ENCODE results near the gene LYPLA2.

LYPLA2 gene

DNA sequence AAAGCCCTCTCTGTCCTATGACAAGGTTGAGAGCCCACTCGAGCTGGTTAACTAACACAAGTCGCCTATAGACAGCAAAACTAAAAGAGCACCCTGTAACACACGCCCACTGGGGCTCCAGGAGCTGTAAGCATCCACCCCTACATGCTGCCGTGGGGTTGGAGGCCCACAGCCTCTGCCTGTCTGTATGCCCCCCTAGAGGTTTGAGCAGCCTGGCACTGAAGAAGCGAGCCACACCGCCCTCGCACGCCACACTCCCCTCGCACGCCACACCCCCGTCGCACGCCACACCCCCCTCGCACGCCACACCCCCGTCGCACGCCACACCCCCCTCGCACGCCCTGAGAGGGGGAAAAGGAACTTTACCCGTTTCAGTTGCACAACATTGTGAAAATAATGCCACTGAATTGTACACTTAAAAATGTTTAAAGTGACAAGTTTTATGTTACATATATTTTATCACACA is 47.5 kb downstream of the LYPLA2 start:
- peak; percentile 81 for DNase-seq

DNA sequence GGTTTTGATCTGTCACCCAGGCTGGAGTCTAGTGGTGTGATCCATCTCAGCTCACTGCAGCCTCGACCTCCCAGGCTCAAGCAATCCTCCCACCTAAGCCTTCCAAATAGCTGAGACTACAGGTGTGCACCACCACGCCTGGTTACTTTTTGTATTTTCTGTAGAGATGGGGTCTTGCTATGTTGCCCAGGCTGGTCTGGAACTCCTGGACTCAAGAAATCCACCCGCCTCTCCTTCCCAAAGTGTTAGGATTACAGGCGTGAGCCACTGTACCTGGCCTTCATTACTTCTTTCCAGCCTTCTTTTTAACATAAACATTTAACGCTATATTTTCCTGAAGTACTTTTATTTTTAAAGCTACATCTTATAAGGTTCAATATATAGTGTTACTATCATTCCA is 52.7 kb downstream of the LYPLA2 start:
- no peak for DNase-seq
